Fibroblast of lung (primary cell): ENCODE measurements around the gene SPAG5.

ENCODE experiments used
- CTCF ChIP-seq, 2 donors: IDR thresholded peaks in 1 of 2; conservative IDR thresholded peaks in 1 of 2; 1 replicate in 1 of 2; 2 replicates in 1 of 2; pipeline ENCODE4 v1.5.1; 2011 to 2012; ENCODE audit warnings: low read length in 2 of 2, control low read depth in 1 of 2, inconsistent platforms in 1 of 2, low read depth in 1 of 2, mild to moderate bottlenecking in 1 of 2
- EZH2 ChIP-seq: IDR thresholded peaks from 2 replicates; pipeline ENCODE4 v1.5.1; 2012; ENCODE audit warnings: low read length, control low read depth, mild to moderate bottlenecking; ENCODE audit errors: missing control alignments

- TF ChIP-seq CTCF (conservative IDR thresholded peaks at IDR 0.05 in 1 of 2, IDR thresholded peaks at IDR 0.05 in 1 of 2; ENCODE audit: low read depth in 1 of 2, low read length in 2 of 2) (no peak), EZH2 (no peak)
Observed at GRCh38 chr17:28567604-28568003, 31.2 kb downstream of the SPAG5 start.
